ENCODE measurements around the gene PTGDS. TPM values are rescaled to one million over a fixed set of nuclear protein-coding genes. Genes with fewer than 3 reads are reported as not detected.

PTGDS gene
- total and polyA plus RNA-seq, 10 of the 15 experiments (the other 5 are each of a cell fraction or from before 2014, with no cell fraction given), result not detected

GRCh38 chr9:136994888-136995230, 17.6 kb downstream of the PTGDS start:
- H3K9ac ChIP-seq (ENCODE audit: control insufficient read depth, insufficient read depth, low read length), result no peak overlapping the region
- FAIRE-seq, result no peak
- ChIA-PET RAD21 (ENCODE audit: unreplicated experiment) (no interaction called here), POLR2A (no interaction called here), SMC1A (ENCODE audit: uncharacterized antibody, unreplicated experiment) (no interaction called here), CTCF (no interaction called here)
- 97% methylated on average over 13 of the region's 40 CpGs for WGBS (ENCODE audit: insufficient coverage, insufficient replicate concordance, low lambda C conversion rate, missing lambda C conversion rate)
- H2AFZ ChIP-seq (ENCODE audit: control insufficient read depth, low read depth, low read length), result no peak overlapping the region
- no peak overlapping the region for H3K4me3 ChIP-seq
- H3K27ac ChIP-seq (ENCODE audit: control insufficient read depth, insufficient read depth), result no peak overlapping the region
- no peaks in the 10 kb centered on the region; the same call in 2 of the 3 replicates for H3K9me3 ChIP-seq (replicated peaks; ENCODE audit: control insufficient read depth, insufficient read depth, low read length)
- TF ChIP-seq SUZ12 (IDR thresholded peaks at IDR 0.05; ENCODE audit: unreplicated experiment) (no peak), RAD21 (IDR thresholded peaks at IDR 0.05; ENCODE audit: insufficient read depth, low read depth, low read length) (no peak), MXI1 (IDR thresholded peaks at IDR 0.05; ENCODE audit: low read depth, low read length) (no peak), HDAC6 (IDR thresholded peaks at IDR 0.05; ENCODE audit: unreplicated experiment) (no peak), DPF2 (IDR thresholded peaks at IDR 0.05) (no peak), YY1 (IDR thresholded peaks at IDR 0.05; ENCODE audit: low read depth, low read length) (no peak), KLF5 (IDR thresholded peaks at IDR 0.05; ENCODE audit: partially characterized antibody) (no peak)
- intact Hi-C loops (cut with micrococcal nuclease; ENCODE audit: unreplicated experiment) (no loop called here), in situ Hi-C loops (cut with MboI) (no loop called here)
- no peak for DNase-seq (ENCODE audit: low read depth, low spot score)
- H4K20me1 ChIP-seq (ENCODE audit: control insufficient read depth, insufficient read depth), result no peaks in the 10 kb centered on the region
- no peak overlapping the region for H3K4me2 ChIP-seq (ENCODE audit: control insufficient read depth, insufficient read depth)
- ATAC-seq, result no peak
- H3K36me3 ChIP-seq (ENCODE audit: control insufficient read depth in 2 of 2, insufficient read depth in 2 of 2, low read length in 1 of 2), result no peaks in the 10 kb centered on the region
- BruUV-seq (replicated peaks), result no TSS peak
- peaks cover 38% of the 10 kb centered on the region for H3K4me1 ChIP-seq (ENCODE audit: control insufficient read depth, insufficient read depth, low read length)
- peaks cover 2 to 6% of the 10 kb centered on the region in 2 experiments; a peak in 3 of 4 replicates for H3K27me3 ChIP-seq (replicated peaks in 1 of 2; ENCODE audit: control insufficient read depth in 2 of 2, insufficient read depth in 2 of 2, low read length in 1 of 2)
- no peaks in the 10 kb centered on the region; the same call in 1 of the 2 replicates for H3K79me2 ChIP-seq (ENCODE audit: control insufficient read depth, insufficient read depth, low read length)

- SMC1A ChIA-PET (ENCODE audit: uncharacterized antibody, unreplicated experiment), result no interaction called here
- CTCF ChIA-PET, result interaction anchor here (0.6 to 2.1 kb wide), 5 partner anchors 34 to 115 kb away, joined by 3 to 9 read pairs (median 7); no protein-coding TSS in a partner anchor
- TF ChIP-seq RAD51 (IDR thresholded peaks at IDR 0.05) (no peak), ELK1 (IDR thresholded peaks at IDR 0.05; ENCODE audit: low read depth, low read length) (no peak), RELB (IDR thresholded peaks at IDR 0.05; ENCODE audit: low read depth) (no peak), MAX (IDR thresholded peaks at IDR 0.05; ENCODE audit: low read depth, low read length) (no peak), E2F4 (IDR thresholded peaks at IDR 0.05; ENCODE audit: low read depth, low read length) (no peak)
Measured at GRCh38 chr9:136995362-136995761, 18.1 kb downstream of the PTGDS start.

More at GRCh38 chr9:136995362-136995761, 18.1 kb downstream of the PTGDS start:
- H3K27ac ChIP-seq (ENCODE audit: control insufficient read depth, insufficient read depth), result no peak overlapping the region
- peaks cover 41% of the 10 kb centered on the region for H3K4me1 ChIP-seq (ENCODE audit: control insufficient read depth, insufficient read depth, low read length)
- POLR2A ChIA-PET, result no interaction called here
- FAIRE-seq, result no peak
- in situ Hi-C loops (cut with MboI) (no loop called here), intact Hi-C loops (cut with micrococcal nuclease; ENCODE audit: unreplicated experiment) (no loop called here)
- no peak overlapping the region for H2AFZ ChIP-seq (ENCODE audit: control insufficient read depth, low read depth, low read length)
- H3K27me3 ChIP-seq (replicated peaks in 1 of 2; ENCODE audit: control insufficient read depth in 2 of 2, insufficient read depth in 2 of 2, low read length in 1 of 2), result peaks cover 2 to 6% of the 10 kb centered on the region in 2 experiments; a peak in 3 of 4 replicates
- WGBS (ENCODE audit: insufficient coverage, insufficient replicate concordance, low lambda C conversion rate, missing lambda C conversion rate), result 80% methylated on average over 12 of the region's 30 CpGs
- no peak for ATAC-seq
- H3K36me3 ChIP-seq (ENCODE audit: control insufficient read depth in 2 of 2, insufficient read depth in 2 of 2, low read length in 1 of 2), result no peaks in the 10 kb centered on the region
- RAD21 ChIA-PET (ENCODE audit: unreplicated experiment), result interaction anchor here (0.5 to 1.4 kb wide), 2 partner anchors 47 to 694 kb away, joined by 3 to 5 read pairs; no protein-coding TSS in a partner anchor
- H3K4me3 ChIP-seq, result no peak overlapping the region
- H4K20me1 ChIP-seq (ENCODE audit: control insufficient read depth, insufficient read depth), result no peaks in the 10 kb centered on the region
- H3K9ac ChIP-seq (ENCODE audit: control insufficient read depth, insufficient read depth, low read length), result no peak overlapping the region
- no peak for DNase-seq (ENCODE audit: low read depth, low spot score)
- H3K79me2 ChIP-seq (ENCODE audit: control insufficient read depth, insufficient read depth, low read length), result no peaks in the 10 kb centered on the region; the same call in 1 of the 2 replicates
- H3K4me2 ChIP-seq (ENCODE audit: control insufficient read depth, insufficient read depth), result no peak overlapping the region
- BruUV-seq (replicated peaks), result no TSS peak
- no peaks in the 10 kb centered on the region; the same call in 2 of the 3 replicates for H3K9me3 ChIP-seq (replicated peaks; ENCODE audit: control insufficient read depth, insufficient read depth, low read length)
